CD8-positive, alpha-beta memory T cell (primary cell): ENCODE measurements around the gene KAZN. TPM values are rescaled to one million over a fixed set of nuclear protein-coding genes. Genes with fewer than 3 reads are reported as not detected.

Experiments
- CTCF ChIA-PET: fragments of 350-600 bp; sonication (Branson Sonifier 250); formaldehyde crosslinking; loops from one replicate; lab custom pipeline; 2021; ENCODE audit warnings: antibody characterized with exemption; lab: Charles Lee
- POLR2A ChIA-PET: fragments of 350-600 bp; sonication (Branson Sonifier 250); formaldehyde crosslinking; loops from one replicate; lab custom pipeline; 2021; ENCODE audit warnings: antibody characterized with exemption; lab: Charles Lee
- DNase-seq, 5 donors: peaks; one replicate each; pipeline versions ENCODE4 v3.0.0 to v3.0.0-alpha.2; 2020 to 2022; ENCODE audit warnings: mixed read lengths in 1 of 5
- H3K27ac ChIP-seq: one replicate; pipeline ENCODE4 v1.7.0; 2013; ENCODE audit warnings: low read depth, mild to moderate bottlenecking, low read length, moderate library complexity
- H3K27me3 ChIP-seq: 2 replicates; pipeline ENCODE4 v1.7.0; 2013; ENCODE audit warnings: low read length, mild to moderate bottlenecking; ENCODE audit not compliant: insufficient read depth, poor library complexity, severe bottlenecking
- H3K36me3 ChIP-seq: 2 replicates; pipeline ENCODE4 v1.7.0; 2013; ENCODE audit warnings: mild to moderate bottlenecking, low read length, moderate library complexity; ENCODE audit not compliant: insufficient read depth
- H3K4me1 ChIP-seq: 2 replicates; pipeline ENCODE4 v1.7.0; 2013; ENCODE audit warnings: mild to moderate bottlenecking, low read length, moderate library complexity; ENCODE audit not compliant: insufficient read depth
- H3K4me3 ChIP-seq: 2 replicates; pipeline ENCODE4 v1.7.0; 2013; ENCODE audit warnings: mild to moderate bottlenecking, low read length
- H3K9me3 ChIP-seq: 2 replicates; pipeline ENCODE4 v1.7.0; 2013; ENCODE audit warnings: mild to moderate bottlenecking, low read length
- H3K27ac Mint-ChIP-seq, 8 donors: one replicate each; pipeline ENCODE4 v1.8.0; 2020 to 2021; ENCODE audit warnings: mixed read lengths in 8 of 8, mild to moderate bottlenecking in 6 of 8, inconsistent platforms in 3 of 8, moderate library complexity in 3 of 8
- H3K27me3 Mint-ChIP-seq, 2 donors: one replicate each; pipeline ENCODE4 v1.8.0; 2020 to 2021; ENCODE audit warnings: mixed read lengths in 2 of 2, mild to moderate bottlenecking in 1 of 2, moderate library complexity in 1 of 2
- H3K36me3 Mint-ChIP-seq, 3 donors: one replicate each; pipeline ENCODE4 v1.8.0; 2020 to 2021; ENCODE audit warnings: mixed read lengths in 3 of 3, inconsistent platforms in 1 of 3, mild to moderate bottlenecking in 1 of 3
- H3K4me1 Mint-ChIP-seq, 3 donors: one replicate each; pipeline ENCODE4 v1.8.0; 2020 to 2021; ENCODE audit warnings: mixed read lengths in 3 of 3, inconsistent platforms in 1 of 3, mild to moderate bottlenecking in 1 of 3
- H3K4me3 Mint-ChIP-seq, 7 donors: one replicate each; pipeline ENCODE4 v1.8.0; 2020 to 2021; ENCODE audit warnings: mixed read lengths in 7 of 7, mild to moderate bottlenecking in 6 of 7, moderate library complexity in 4 of 7, inconsistent platforms in 2 of 7
- H3K9me3 Mint-ChIP-seq, 5 donors: one replicate each; pipeline ENCODE4 v1.8.0; 2020 to 2022; ENCODE audit warnings: mixed read lengths in 5 of 5, mild to moderate bottlenecking in 3 of 5, moderate library complexity in 2 of 5, inconsistent platforms in 1 of 5
- polyA plus RNA-seq: library from polyadenylated mRNA; unstranded; fragments of 300-500 nt; fragmentation: Illumina TruSeq; gene quantifications from one replicate; pipeline ENCODE4 v1.2.3, GENCODE V29; 2021
- total RNA-seq, 2 experiments: library from RNA; stranded (reverse); gene quantifications; one replicate each; pipeline ENCODE4 v1.2.3, GENCODE V29; 2021

KAZN gene
- total and polyA plus RNA-seq, 3 experiments from 2014 or later = 0.15 to 0.35 (median 0.18) TPM

DNA sequence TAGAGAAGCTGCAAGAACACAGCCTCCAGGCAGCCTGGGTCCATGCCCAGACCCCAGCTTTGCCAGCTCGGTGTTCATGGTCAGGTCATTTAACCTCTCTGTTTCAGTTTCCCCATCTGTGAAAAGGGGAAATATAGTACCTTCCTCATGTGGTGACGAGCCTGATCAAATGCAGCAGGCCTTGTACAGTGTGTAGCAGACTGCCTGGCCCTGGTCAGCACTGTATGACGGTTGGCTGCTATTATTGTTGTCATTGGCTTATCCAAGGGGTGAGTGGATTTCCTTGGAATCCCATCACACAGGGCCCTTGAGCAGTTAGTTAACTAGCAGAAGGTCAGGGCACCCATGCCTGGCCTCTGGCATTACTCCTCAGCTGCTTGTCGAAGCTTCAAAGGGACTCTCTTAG lies 548.5 kb downstream of the KAZN start:
- peaks cover 0 to 4% (median 0%) of the 10 kb centered on the region in 3 donors for H3K4me1 Mint-ChIP-seq
- H3K4me3 ChIP-seq = no peak overlapping the region
- H3K4me1 ChIP-seq = no peaks in the 10 kb centered on the region
- peaks cover 16 to 71% of the 10 kb centered on the region in 2 donors for H3K27me3 Mint-ChIP-seq
- H3K36me3 ChIP-seq = no peaks in the 10 kb centered on the region
- no peak for DNase-seq
- H3K36me3 Mint-ChIP-seq = peaks cover 0 to 2% (median 0%) of the 10 kb centered on the region in 3 donors
- H3K4me3 Mint-ChIP-seq = no peak overlapping the region
- no peak overlapping the region for H3K27ac Mint-ChIP-seq
- H3K27me3 ChIP-seq = peaks cover 14% of the 10 kb centered on the region
- H3K9me3 Mint-ChIP-seq = peaks cover 0 to 2% (median 0%) of the 10 kb centered on the region in 5 donors
- H3K9me3 ChIP-seq = no peaks in the 10 kb centered on the region
- CTCF ChIA-PET = no interaction called here
- H3K27ac ChIP-seq = no peak overlapping the region
- POLR2A ChIA-PET = no interaction called here

DNA sequence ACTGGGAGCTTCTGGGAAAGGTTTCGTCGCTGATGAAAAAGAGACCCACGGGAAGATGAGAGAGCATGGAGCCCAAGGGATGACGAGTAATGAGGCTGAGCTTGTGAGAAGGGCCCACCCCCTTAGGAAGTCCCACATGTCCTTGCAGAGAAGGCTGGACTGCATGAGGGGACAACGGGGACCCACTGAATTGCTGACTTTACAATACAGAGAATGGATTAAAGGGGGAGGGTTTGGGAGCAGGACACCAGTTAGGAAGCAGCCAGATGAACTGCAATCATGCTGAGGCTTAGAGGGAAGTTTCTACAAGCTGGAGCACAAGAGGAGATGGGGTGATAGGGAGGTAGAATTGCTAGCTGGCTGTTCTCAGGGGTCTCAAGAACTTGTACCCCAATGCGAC lies 549.5 kb downstream of the KAZN start:
- Mint-ChIP-seq H3K4me3 (no peak overlapping the region), H3K27me3 (peaks cover 22 to 75% of the 10 kb centered on the region in 2 donors), H3K9me3 (peaks cover 0 to 2% (median 0%) of the 10 kb centered on the region in 5 donors), H3K36me3 (peaks cover 0 to 2% (median 0%) of the 10 kb centered on the region in 3 donors), H3K4me1 (peaks cover 0 to 10% (median 2%) of the 10 kb centered on the region in 3 donors), H3K27ac (no peak overlapping the region)
- Histone ChIP-seq H3K4me3 (no peak overlapping the region), H3K9me3 (no peaks in the 10 kb centered on the region), H3K36me3 (no peaks in the 10 kb centered on the region), H3K27ac (no peak overlapping the region), H3K27me3 (peaks cover 20% of the 10 kb centered on the region), H3K4me1 (no peaks in the 10 kb centered on the region)
- CTCF ChIA-PET = no interaction called here
- POLR2A ChIA-PET = no interaction called here
- no peak for DNase-seq

- CTCF ChIA-PET = no interaction called here
- DNase-seq = no peak
- no peaks in the 10 kb centered on the region for H3K4me1 ChIP-seq
- H3K4me3 Mint-ChIP-seq = no peak overlapping the region
- H3K27ac Mint-ChIP-seq = no peak overlapping the region
- peaks cover 20% of the 10 kb centered on the region for H3K27me3 ChIP-seq
- H3K36me3 Mint-ChIP-seq = peaks cover 0 to 2% (median 0%) of the 10 kb centered on the region in 3 donors
- H3K36me3 ChIP-seq = no peaks in the 10 kb centered on the region
- H3K27me3 Mint-ChIP-seq = peaks cover 22 to 71% of the 10 kb centered on the region in 2 donors
- POLR2A ChIA-PET = no interaction called here
- H3K4me1 Mint-ChIP-seq = peaks cover 0 to 12% (median 2%) of the 10 kb centered on the region in 3 donors
- peaks cover 0 to 2% (median 0%) of the 10 kb centered on the region in 5 donors for H3K9me3 Mint-ChIP-seq
- no peak overlapping the region for H3K4me3 ChIP-seq
- no peak overlapping the region for H3K27ac ChIP-seq
- no peaks in the 10 kb centered on the region for H3K9me3 ChIP-seq
These were observed 550.0 kb downstream of the KAZN start for GRCh38 chr1:15148475-15148874.

- DNase-seq = no peak
- H3K4me3 Mint-ChIP-seq = no peak overlapping the region
- H3K27me3 ChIP-seq = peaks cover 21% of the 10 kb centered on the region
- H3K9me3 ChIP-seq = no peaks in the 10 kb centered on the region
- H3K36me3 ChIP-seq = no peaks in the 10 kb centered on the region
- H3K27me3 Mint-ChIP-seq = peaks cover 22 to 71% of the 10 kb centered on the region in 2 donors
- H3K27ac Mint-ChIP-seq = no peak overlapping the region
- POLR2A ChIA-PET = no interaction called here
- peaks cover 0 to 2% (median 0%) of the 10 kb centered on the region in 5 donors for H3K9me3 Mint-ChIP-seq
- H3K36me3 Mint-ChIP-seq = peaks cover 0 to 2% (median 0%) of the 10 kb centered on the region in 3 donors
- no peak overlapping the region for H3K4me3 ChIP-seq
- H3K4me1 Mint-ChIP-seq = peaks cover 0 to 12% (median 2%) of the 10 kb centered on the region in 3 donors
- no peaks in the 10 kb centered on the region for H3K4me1 ChIP-seq
- CTCF ChIA-PET = no interaction called here
- no peak overlapping the region for H3K27ac ChIP-seq
These were observed 550.5 kb downstream of the KAZN start for GRCh38 chr1:15148941-15149340.

GRCh38 chr1:15150376-15150775 lies 551.9 kb downstream of the KAZN start:
- Mint-ChIP-seq H3K27ac (no peak overlapping the region), H3K4me3 (no peak overlapping the region), H3K9me3 (peaks cover 0 to 2% (median 0%) of the 10 kb centered on the region in 5 donors), H3K36me3 (peaks cover 0 to 2% (median 0%) of the 10 kb centered on the region in 3 donors), H3K27me3 (peaks cover 29 to 70% of the 10 kb centered on the region in 2 donors), H3K4me1 (peaks cover 5 to 20% (median 8%) of the 10 kb centered on the region in 3 donors)
- Histone ChIP-seq H3K9me3 (no peaks in the 10 kb centered on the region), H3K27ac (no peak overlapping the region), H3K36me3 (no peaks in the 10 kb centered on the region), H3K4me1 (peaks cover 5% of the 10 kb centered on the region), H3K27me3 (peaks cover 27% of the 10 kb centered on the region), H3K4me3 (no peak overlapping the region)
- DNase-seq = no peak
- POLR2A ChIA-PET = no interaction called here
- CTCF ChIA-PET = no interaction called here

- no peaks in the 10 kb centered on the region for H3K36me3 ChIP-seq
- H3K9me3 Mint-ChIP-seq = peaks cover 0 to 2% (median 0%) of the 10 kb centered on the region in 5 donors
- peaks cover 0 to 2% (median 0%) of the 10 kb centered on the region in 3 donors for H3K36me3 Mint-ChIP-seq
- POLR2A ChIA-PET = no interaction called here
- H3K4me3 ChIP-seq = no peak overlapping the region
- H3K4me1 ChIP-seq = peaks cover 10% of the 10 kb centered on the region
- H3K27ac ChIP-seq = no peak overlapping the region
- no peak for DNase-seq
- peak overlapping the region in 1 of 7 donors; percentile 40 for H3K4me3 Mint-ChIP-seq
- peaks cover 34 to 70% of the 10 kb centered on the region in 2 donors for H3K27me3 Mint-ChIP-seq
- H3K4me1 Mint-ChIP-seq = peaks cover 11 to 30% (median 19%) of the 10 kb centered on the region in 3 donors
- no peaks in the 10 kb centered on the region for H3K9me3 ChIP-seq
- H3K27ac Mint-ChIP-seq = no peak overlapping the region
- CTCF ChIA-PET = no interaction called here
- H3K27me3 ChIP-seq = peaks cover 27% of the 10 kb centered on the region
These were observed 552.9 kb downstream of the KAZN start for GRCh38 chr1:15151377-15151806.

GRCh38 chr1:15151871-15152270 lies 553.4 kb downstream of the KAZN start:
- Mint-ChIP-seq H3K4me3 (peak overlapping the region in 4 of 7 donors; percentile 23 to 48 (median 37)), H3K36me3 (peaks cover 0 to 2% (median 0%) of the 10 kb centered on the region in 3 donors), H3K4me1 (peaks cover 14 to 35% (median 23%) of the 10 kb centered on the region in 3 donors), H3K27ac (no peak overlapping the region), H3K9me3 (peaks cover 0 to 2% (median 0%) of the 10 kb centered on the region in 5 donors), H3K27me3 (peaks cover 35 to 65% of the 10 kb centered on the region in 2 donors)
- no peak overlapping the region for H3K4me3 ChIP-seq
- CTCF ChIA-PET = no interaction called here
- H3K4me1 ChIP-seq = peaks cover 14% of the 10 kb centered on the region
- no peak overlapping the region for H3K27ac ChIP-seq
- no peak for DNase-seq
- no peaks in the 10 kb centered on the region for H3K36me3 ChIP-seq
- no peaks in the 10 kb centered on the region for H3K9me3 ChIP-seq
- H3K27me3 ChIP-seq = peaks cover 27% of the 10 kb centered on the region
- POLR2A ChIA-PET = no interaction called here

DNA sequence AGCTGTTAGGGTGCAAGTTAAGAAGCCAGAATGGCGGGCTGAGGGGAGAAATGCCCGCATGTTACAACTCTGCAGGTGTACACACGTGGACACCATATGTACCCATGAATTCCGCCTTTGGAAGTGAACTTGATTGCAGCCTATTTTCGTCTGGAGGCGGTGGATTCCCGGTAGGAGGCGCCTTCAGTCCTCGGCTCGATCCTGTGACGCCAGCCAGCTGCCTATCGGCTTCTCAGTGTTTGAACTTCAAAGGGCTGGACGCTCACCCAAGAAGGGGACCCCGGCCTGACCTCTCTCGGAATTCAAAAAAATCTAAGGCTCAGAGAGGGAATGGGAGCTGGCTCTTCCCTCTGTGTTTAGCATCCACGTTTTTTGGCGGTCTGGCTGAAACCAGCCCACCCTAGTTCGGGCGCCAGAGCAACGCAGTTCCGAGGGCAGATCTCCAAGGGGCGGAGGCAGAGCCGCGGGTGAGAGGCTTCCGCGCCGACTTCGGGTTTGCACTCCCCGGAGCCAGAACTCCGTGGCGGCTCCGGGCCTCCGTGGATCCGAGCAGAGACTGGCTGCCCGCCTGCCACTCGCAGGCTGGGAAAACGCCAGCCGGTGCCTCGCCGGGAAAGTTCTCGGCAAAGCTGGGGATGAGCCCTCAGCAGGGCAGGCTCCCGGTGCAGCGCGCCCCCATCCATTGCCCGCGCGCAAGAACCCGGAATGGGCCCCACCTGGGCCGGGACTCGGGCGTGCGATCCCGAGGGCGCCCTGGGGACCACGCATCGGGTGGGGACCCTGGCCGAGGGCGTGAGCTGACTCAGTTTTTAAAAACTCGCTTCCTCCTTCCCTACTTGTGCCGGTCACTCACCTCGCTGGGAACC lies 554.1 kb downstream of the KAZN start:
- CTCF ChIA-PET = interaction anchor here (1.6 kb wide), 1 partner anchor 24 kb away, joined by 3 read pairs; no protein-coding TSS in a partner anchor
- H3K9me3 Mint-ChIP-seq = peaks cover 0 to 2% (median 0%) of the 10 kb centered on the region in 5 donors
- H3K4me1 Mint-ChIP-seq = peaks cover 14 to 36% (median 29%) of the 10 kb centered on the region in 3 donors
- H3K4me1 ChIP-seq = peaks cover 14% of the 10 kb centered on the region
- H3K27me3 Mint-ChIP-seq = peaks cover 39 to 60% of the 10 kb centered on the region in 2 donors
- H3K27ac Mint-ChIP-seq = no peak overlapping the region
- DNase-seq = no peak
- POLR2A ChIA-PET = no interaction called here
- peak overlapping the region in 6 of 7 donors; percentile 24 to 82 (median 52) for H3K4me3 Mint-ChIP-seq
- H3K27me3 ChIP-seq = peaks cover 27% of the 10 kb centered on the region
- no peak overlapping the region for H3K27ac ChIP-seq
- H3K36me3 ChIP-seq = no peaks in the 10 kb centered on the region
- no peak overlapping the region for H3K4me3 ChIP-seq
- H3K36me3 Mint-ChIP-seq = peaks cover 0 to 2% (median 0%) of the 10 kb centered on the region in 3 donors
- no peaks in the 10 kb centered on the region for H3K9me3 ChIP-seq
